ENCODE results near the gene FBLN1. TPM values are rescaled to one million over a fixed set of nuclear protein-coding genes. Genes with fewer than 3 reads are reported as not detected.

FBLN1 gene
- total RNA-seq, 1 experiment from 2014 or later: 158 TPM

GRCh38 chr22:45550891-45551290 is 48.2 kb downstream of the FBLN1 start:
- H3F3A ChIP-seq (ENCODE audit: insufficient read depth, low read depth): peaks cover 47% of the 10 kb centered on the region
- intact Hi-C loops (cut with micrococcal nuclease; ENCODE audit: unreplicated experiment): no loop called here
- H3K27ac ChIP-seq: peak overlapping the region; percentile 12; the same call in 1 of the 2 replicates
- DNase-seq: no peak
- H3K9me3 ChIP-seq (ENCODE audit: insufficient read depth, low read depth): no peaks in the 10 kb centered on the region
- no peaks in the 10 kb centered on the region for H3K27me3 ChIP-seq (ENCODE audit: insufficient read depth, low read depth)
- no peaks in the 10 kb centered on the region for H4K20me1 ChIP-seq (ENCODE audit: insufficient read depth)
- 0 out of 2 replicates have a peak, but pooled peaks cover 6% of the 10 kb centered on the region for H3K79me2 ChIP-seq (ENCODE audit: low read depth)
- TF ChIP-seq CTCF (conservative IDR thresholded peaks at IDR 0.05) (no peak), EZH2 (IDR thresholded peaks at IDR 0.05; ENCODE audit: low read depth) (no peak)
- H3K4me2 ChIP-seq: peak overlapping the region; percentile 2; the same call in 1 of the 2 replicates
- peaks cover 38% of the 10 kb centered on the region for H3K4me1 ChIP-seq (replicated peaks; ENCODE audit: insufficient read depth)
- no peak overlapping the region for H3K4me3 ChIP-seq
- peaks cover 21% of the 10 kb centered on the region for H3K36me3 ChIP-seq (ENCODE audit: low read depth)
- BruUV-seq (replicated peaks): no TSS peak
- POLR2A ChIA-PET (ENCODE audit: unreplicated experiment): interaction anchor here (0.6 kb wide), 1 partner anchor 16 kb away, joined by 3 read pairs; no protein-coding TSS in a partner anchor
- H2AFZ ChIP-seq: no peak overlapping the region
- H3K9me2 ChIP-seq (ENCODE audit: insufficient read depth): no peaks in the 10 kb centered on the region
- CTCF ChIA-PET: no interaction called here

GRCh38 chr22:45551310-45552016 is 48.8 kb downstream of the FBLN1 start:
- peak; percentile 21 to 80 for DNase-seq
- ChIA-PET CTCF (no interaction called here), POLR2A (ENCODE audit: unreplicated experiment) (interaction anchor here (0.6 kb wide), 1 partner anchor 16 kb away, joined by 3 read pairs; no protein-coding TSS in a partner anchor)
- no peaks in the 10 kb centered on the region for H3K9me3 ChIP-seq (ENCODE audit: insufficient read depth, low read depth)
- BruUV-seq (replicated peaks): no TSS peak
- H3F3A ChIP-seq (ENCODE audit: insufficient read depth, low read depth): peaks cover 47% of the 10 kb centered on the region
- TF ChIP-seq CTCF (conservative IDR thresholded peaks at IDR 0.05): no peak
- no peak for TF ChIP-seq EZH2 (IDR thresholded peaks at IDR 0.05; ENCODE audit: low read depth)
- no peaks in the 10 kb centered on the region for H4K20me1 ChIP-seq (ENCODE audit: insufficient read depth)
- no peaks in the 10 kb centered on the region for H3K9me2 ChIP-seq (ENCODE audit: insufficient read depth)
- H3K27me3 ChIP-seq (ENCODE audit: insufficient read depth, low read depth): no peaks in the 10 kb centered on the region
- intact Hi-C loops (cut with micrococcal nuclease; ENCODE audit: unreplicated experiment): no loop called here
- H2AFZ ChIP-seq: no peak overlapping the region
- H3K79me2 ChIP-seq (ENCODE audit: low read depth): 0 out of 2 replicates have a peak, but pooled peaks cover 6% of the 10 kb centered on the region
- H3K4me2 ChIP-seq: peak overlapping the region; percentile 2; the same call in 1 of the 2 replicates
- H3K4me1 ChIP-seq (replicated peaks; ENCODE audit: insufficient read depth): peaks cover 38% of the 10 kb centered on the region
- no peak overlapping the region for H3K4me3 ChIP-seq
- H3K27ac ChIP-seq: peak overlapping the region; percentile 12; the same call in 1 of the 2 replicates
- peaks cover 23% of the 10 kb centered on the region for H3K36me3 ChIP-seq (ENCODE audit: low read depth)

- 0 out of 2 replicates have a peak, but pooled peaks cover 6% of the 10 kb centered on the region for H3K79me2 ChIP-seq (ENCODE audit: low read depth)
- peaks cover 38% of the 10 kb centered on the region for H3K4me1 ChIP-seq (replicated peaks; ENCODE audit: insufficient read depth)
- H3K9me2 ChIP-seq (ENCODE audit: insufficient read depth): no peaks in the 10 kb centered on the region
- H3K4me2 ChIP-seq: 0 out of 2 replicates have a peak overlapping the region, but pooled peaks have one; percentile 2
- BruUV-seq (replicated peaks): no TSS peak
- H3K36me3 ChIP-seq (ENCODE audit: low read depth): peaks cover 23% of the 10 kb centered on the region
- H3F3A ChIP-seq (ENCODE audit: insufficient read depth, low read depth): peaks cover 47% of the 10 kb centered on the region
- DNase-seq: no peak
- ChIA-PET POLR2A (ENCODE audit: unreplicated experiment) (no interaction called here), CTCF (no interaction called here)
- H4K20me1 ChIP-seq (ENCODE audit: insufficient read depth): no peaks in the 10 kb centered on the region
- intact Hi-C loops (cut with micrococcal nuclease; ENCODE audit: unreplicated experiment): no loop called here
- no peak for TF ChIP-seq CTCF (conservative IDR thresholded peaks at IDR 0.05)
- no peak for TF ChIP-seq EZH2 (IDR thresholded peaks at IDR 0.05; ENCODE audit: low read depth)
- H2AFZ ChIP-seq: no peak overlapping the region
- no peaks in the 10 kb centered on the region for H3K27me3 ChIP-seq (ENCODE audit: insufficient read depth, low read depth)
- H3K27ac ChIP-seq: 0 out of 2 replicates have a peak overlapping the region, but pooled peaks have one; percentile 12
- H3K9me3 ChIP-seq (ENCODE audit: insufficient read depth, low read depth): no peaks in the 10 kb centered on the region
- H3K4me3 ChIP-seq: no peak overlapping the region
Observed at GRCh38 chr22:45552017-45552411, 49.3 kb downstream of the FBLN1 start.

All from PC-9 (cell line).